ENCODE measurements around the gene KCNMA1. TPM values are rescaled to one million over a fixed set of nuclear protein-coding genes. Genes with fewer than 3 reads are reported as not detected.
"Not testable (repeated sequence)": the region's sequence is repeated elsewhere in the genome, so short reads cannot be mapped to it uniquely, and the experiment has no call there.

KCNMA1 gene
- total RNA-seq, 1 donor from 2014 or later = 0.59 TPM

DNA sequence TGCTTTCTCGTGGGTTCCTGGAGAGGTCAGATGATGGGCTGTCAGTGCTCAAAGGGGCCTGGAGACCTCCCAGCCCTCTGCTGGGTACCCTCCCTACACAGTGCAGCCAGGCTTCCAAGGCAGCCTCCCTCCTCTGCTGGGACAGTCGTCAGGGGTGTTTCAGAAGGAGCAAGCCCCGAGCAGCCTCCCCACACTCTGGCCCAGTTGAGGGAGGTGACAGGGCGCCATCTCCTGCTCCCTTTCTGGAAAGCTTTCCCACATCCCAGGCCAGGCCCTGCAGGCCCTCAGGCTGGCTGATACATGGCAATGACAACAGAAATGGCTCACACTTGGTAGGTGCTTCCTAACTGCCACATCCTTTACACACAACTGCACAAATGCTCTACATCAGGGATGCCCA lies 32.1 kb downstream of the KCNMA1 start:
- DNase-seq (ENCODE audit: low read depth, low spot score) = no peak

DNA sequence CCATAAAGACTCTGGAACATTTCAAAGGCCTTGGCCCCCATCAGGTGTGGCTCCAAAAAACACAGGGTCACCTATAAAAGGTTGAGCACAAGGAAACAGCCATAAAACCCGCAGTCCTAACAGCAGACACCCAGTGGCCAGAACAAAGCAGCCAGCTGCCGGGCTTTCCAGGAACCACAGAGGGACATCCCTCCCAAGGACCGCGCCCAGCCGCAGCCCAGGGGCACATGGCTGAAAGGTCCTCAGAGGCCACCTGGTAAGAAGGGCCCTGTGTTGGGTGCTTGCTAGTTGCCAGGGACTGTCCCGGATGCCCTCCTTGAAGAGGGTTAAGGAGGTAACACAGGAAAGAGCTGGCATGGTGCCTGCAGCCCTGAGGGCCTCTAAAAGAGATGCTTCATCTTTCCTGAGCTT lies 32.7 kb downstream of the KCNMA1 start:
- DNase-seq (ENCODE audit: low read depth, low spot score) = no peak

DNA sequence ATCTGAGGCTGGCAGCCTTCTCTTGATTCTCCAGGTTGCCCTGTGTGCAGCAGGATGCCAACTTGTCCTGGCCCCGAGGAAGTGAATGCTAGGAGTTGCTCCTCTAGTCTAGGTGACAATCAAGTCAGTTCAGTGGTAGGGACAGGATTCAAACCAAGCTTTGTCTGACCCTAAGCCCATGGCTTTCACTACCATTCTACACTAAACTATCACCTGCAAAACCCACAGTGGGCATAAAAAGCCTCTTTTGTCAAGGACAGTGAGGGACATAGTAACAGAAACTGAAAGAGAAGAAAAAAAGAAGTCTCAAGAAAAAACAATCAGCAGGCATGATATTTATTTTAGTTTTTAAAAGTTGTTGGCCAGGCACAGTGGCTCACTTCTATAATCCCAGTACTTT lies 33.5 kb downstream of the KCNMA1 start:
- no peak for DNase-seq (ENCODE audit: low read depth, low spot score)

DNA sequence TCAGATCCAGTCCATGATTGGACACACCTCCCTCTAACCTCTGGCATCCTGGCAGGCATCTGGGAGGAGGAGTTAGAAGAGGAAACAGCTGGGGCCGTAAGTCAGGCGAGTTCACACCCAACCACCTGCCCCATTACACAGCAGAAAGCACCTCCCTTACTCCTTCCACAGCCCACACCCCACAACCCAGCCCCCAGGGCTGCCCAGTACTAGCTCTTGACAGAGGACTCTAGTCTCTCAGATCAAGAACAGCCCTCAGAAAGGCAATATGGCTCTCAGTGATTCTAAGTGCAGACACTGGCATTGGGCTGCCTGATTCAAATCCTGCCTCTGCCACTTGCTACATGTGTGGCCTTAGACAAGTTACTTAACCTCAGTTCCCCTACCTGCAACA lies 34.1 kb downstream of the KCNMA1 start:
- no peak for DNase-seq (ENCODE audit: low read depth, low spot score)

DNA sequence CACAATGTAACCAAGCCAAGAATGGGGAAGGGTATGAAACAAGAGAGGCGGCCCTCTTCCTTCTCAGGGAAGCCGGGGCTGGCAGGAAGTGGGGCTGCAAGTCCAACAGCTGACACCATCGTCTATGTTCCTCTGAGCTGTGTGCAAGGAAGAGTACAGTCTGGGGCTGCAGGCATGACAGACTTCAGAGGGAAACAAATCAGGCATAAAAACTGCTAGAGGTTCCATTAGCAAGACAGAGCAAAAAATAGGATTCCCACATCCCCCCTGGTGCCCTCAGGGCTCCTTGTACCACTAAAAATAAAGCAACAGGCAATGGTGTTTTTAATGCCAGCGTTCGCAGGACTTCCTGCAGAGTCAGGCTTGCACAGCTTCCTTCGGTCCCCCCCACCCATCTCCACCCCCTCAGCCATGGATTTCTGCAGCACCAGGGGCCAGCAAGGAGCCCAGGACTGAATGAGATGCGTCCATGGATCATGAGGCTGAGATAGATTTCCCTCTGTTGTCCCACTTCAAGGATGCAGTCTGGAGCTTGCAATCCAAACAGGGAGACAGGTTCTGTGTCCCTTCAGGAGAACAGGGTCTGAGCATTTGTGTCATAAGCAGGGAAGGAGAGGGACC lies 34.6 kb downstream of the KCNMA1 start:
- no peak for DNase-seq (ENCODE audit: low read depth, low spot score)

DNA sequence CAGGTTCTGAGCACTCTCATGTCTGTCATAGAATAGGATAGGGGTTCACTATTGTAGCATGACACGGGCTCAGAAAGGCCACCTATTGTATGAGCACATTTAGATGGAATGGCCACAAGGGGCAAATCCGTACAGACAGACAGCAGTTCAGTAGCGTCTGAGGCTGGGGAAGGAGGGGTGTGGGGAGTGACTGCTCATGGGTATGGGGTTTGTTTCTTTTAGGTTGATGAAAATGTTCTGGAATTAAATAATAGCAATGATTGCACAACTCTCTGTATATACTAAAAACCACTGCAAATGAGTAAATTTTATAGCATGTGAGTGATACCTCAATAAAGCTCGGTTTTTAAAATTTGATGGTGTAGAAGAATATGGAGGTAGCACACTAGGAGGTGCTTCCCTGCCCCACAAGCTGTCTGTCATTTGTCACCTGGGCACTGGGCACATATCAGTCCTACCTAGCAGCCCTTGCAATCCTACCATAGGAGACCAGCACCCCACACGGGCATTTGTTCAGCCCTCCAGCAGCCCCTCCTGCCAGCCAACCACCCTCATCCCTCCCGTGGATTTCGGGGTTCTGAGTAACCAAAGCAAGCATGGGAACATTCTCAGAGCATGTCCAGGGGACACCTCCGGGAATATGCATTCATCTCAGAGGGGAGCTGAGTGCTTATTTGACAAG lies 35.2 kb downstream of the KCNMA1 start:
- DNase-seq (ENCODE audit: low read depth, low spot score) = no peak

DNA sequence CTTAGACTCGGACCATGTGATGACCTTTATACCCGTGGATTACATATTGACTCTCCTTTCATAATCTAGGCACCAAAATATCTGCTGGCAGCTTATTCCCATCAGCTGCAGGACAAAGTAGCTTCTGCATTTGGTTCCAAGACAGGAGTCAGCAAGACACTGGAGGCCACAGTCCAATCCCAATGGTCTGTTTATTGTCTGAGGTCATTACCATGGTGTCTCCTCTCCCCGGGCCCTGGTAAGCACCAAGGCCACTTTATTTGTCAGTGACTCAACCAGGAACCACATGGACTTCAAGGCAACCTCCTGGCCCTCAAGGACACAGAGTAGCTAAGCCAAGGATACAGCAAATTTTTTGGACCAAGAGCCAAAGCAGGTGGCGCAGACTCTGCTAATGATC lies 36.1 kb downstream of the KCNMA1 start:
- no peak for DNase-seq (ENCODE audit: low read depth, low spot score)

DNA sequence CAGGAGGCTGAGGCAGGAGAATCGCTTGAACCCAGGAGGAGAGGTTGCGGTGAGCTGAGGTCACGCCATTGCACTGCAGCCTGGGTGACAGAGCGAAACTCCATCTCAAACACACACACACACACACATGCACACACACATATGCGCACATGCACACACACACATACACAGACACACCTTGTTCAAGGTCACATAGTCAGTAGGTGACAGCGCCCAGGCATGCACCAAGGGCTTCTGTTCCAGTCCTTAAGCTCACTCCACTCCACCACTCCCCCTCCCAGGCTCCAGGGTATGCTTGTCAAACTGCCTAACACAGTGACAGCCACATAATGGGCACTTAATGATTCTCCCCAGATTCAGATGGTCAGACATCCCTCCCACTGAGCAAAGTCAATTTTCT lies 37.0 kb downstream of the KCNMA1 start:
- DNase-seq (ENCODE audit: low read depth, low spot score) = no peak

DNA sequence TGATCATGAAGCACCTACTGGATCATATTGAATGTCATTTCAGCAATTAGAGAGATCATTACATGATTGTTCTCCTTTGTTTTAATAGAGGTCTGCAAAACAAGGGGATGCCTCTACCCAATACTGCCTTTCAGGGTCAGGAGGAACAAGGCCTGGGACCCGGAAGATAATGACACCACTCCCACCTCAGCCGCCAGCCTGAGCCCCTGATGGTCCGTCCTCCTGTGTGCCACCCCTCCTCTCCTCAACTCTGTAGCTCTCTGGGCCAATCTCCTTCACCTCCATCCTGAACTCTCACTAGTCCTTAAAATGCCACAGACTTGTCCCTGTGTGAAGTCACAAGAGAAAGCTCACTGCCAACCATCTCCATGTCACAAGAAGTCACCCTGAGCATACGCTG lies 38.0 kb downstream of the KCNMA1 start:
- no peak for DNase-seq (ENCODE audit: low read depth, low spot score)

DNA sequence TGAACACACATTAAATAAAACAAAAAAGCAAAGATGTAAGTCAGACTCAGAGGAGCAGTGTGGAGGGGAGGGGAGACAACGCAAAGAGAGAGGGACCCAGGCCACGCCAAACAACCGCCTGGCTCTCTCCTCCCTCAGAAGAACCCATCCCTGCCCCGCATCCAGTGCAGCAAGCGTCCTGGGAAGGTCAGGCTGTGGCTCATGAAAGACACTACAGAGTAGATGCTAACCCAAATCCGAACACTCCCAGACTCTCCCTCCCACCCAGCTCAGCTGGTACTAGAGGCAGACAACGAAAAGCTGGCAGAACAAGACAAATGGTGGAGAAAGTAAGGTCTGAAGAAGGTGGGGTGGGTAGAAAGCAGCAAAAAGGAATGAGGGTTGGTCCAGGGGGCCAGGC lies 39.0 kb downstream of the KCNMA1 start:
- no peak for DNase-seq (ENCODE audit: low read depth, low spot score)

DNA sequence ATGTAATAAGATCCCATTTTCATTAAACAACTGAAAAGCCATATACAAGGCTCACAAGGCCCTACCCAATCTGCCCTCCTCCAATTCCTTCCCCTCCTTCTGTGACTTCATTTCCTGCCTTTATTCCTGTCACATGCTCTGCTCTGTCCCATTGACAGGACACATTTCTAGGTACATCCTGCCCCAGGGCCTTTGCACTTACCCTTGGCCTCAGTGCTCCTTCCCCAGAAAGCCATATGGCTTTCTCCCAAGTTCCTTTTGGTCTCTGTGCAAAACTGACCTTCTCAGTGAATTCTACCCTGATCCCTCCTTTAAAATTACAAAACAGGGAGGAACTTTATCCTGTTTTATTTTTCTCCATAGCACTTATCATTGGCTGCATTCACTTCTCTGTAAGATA lies 40.0 kb downstream of the KCNMA1 start:
- DNase-seq (ENCODE audit: low read depth, low spot score) = no peak

DNA sequence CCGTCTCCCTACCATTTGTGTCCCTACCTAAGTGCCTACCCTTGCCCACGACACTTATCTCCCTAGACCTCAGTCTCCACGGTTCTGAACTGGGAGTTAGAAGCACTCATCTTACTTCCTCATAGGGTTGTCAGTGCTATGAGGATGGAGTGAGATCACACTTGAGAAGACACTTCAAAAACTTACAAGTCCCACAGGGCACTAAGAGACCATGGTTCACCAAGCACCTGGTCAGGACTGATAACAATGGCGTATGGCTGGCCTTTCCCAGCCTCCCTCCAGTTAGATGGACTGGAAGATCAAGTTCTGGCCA lies 43.2 kb downstream of the KCNMA1 start:
- no peak for DNase-seq (ENCODE audit: low read depth, low spot score)

DNA sequence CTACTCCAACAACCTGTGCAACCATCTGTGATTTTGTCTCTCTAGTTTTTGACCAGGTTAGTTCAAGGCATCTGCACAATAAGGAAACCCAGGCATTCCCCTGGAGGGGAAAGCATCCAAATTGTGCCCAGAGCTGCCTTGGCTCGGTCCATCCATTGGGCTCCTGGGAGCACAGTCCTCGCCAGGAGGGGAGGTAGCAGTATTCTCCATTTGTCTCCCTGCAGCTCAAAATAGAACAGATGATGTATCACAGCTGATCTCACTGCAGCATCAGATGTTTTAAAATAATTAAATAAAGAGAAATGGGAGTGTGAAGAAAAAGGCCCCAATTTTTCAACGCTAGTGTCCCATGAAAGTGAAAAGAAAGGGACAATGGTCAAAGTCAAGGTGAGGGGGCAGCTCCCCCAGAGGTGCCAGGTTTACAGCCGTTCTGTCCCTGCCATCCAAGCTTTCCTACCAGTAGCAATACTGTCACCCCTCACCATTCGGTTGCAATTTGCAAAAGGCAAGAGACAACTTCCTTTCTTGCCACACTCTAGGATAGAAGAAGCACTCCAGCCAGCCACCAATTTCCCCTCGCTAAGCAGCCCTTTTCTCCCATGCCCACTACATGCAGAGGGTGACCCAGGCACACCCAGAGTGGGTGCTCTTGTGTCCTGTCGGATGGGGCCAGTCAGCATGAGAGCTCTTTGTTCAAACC lies 43.7 kb downstream of the KCNMA1 start:
- DNase-seq (ENCODE audit: low read depth, low spot score) = no peak

DNA sequence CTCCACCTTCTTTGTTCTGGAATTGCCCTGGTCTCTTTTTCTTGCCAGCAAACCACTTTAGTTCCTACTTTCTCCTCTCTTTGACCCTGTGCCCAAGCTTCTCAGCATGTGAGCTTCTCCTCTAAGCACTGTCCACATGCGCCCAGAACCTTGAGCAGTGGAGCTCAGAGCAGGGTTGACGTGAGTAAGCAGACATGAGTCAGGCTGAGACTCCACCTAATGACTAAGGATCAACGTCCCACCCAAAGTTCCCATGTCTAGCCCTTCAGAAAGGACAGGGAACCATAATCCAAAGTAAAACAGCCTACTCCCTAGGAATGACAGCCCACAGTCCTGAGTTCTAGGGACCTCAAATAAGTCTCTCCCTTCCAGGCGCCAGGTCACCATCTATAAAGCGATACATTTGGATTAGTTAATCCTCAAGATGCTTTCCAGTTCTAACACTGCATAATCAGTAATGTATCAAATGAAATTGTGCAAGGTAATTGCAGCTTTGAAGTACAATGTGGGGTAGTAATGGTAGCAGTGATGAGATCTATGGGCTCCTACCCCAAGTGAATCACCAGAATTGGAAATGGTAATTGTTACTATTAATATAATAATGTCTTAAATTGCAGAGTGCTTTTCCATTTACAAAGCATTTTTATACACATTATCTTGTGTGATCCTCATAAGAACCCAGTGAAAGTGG lies 44.5 kb downstream of the KCNMA1 start:
- no peak for DNase-seq (ENCODE audit: low read depth, low spot score)

DNA sequence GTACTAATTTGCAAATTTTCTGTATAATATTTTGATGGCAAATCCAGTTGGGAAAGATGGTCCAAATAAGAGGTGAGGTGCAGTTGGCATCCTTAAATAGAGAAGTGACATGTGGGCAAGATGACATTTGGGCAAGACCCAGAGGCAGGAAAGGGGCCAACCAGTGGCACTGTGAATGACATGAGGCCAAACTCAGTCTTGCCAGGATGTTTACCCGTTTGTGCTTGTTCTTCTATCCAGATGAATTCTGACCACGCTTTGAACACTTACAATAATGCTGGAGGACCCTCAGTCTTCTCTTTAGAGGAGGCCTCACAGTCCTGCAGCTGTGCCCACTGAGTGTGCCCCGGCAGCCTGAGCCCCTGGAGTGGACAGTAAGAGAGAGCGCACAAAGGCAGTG lies 45.1 kb downstream of the KCNMA1 start:
- DNase-seq (ENCODE audit: low read depth, low spot score) = no peak

DNA sequence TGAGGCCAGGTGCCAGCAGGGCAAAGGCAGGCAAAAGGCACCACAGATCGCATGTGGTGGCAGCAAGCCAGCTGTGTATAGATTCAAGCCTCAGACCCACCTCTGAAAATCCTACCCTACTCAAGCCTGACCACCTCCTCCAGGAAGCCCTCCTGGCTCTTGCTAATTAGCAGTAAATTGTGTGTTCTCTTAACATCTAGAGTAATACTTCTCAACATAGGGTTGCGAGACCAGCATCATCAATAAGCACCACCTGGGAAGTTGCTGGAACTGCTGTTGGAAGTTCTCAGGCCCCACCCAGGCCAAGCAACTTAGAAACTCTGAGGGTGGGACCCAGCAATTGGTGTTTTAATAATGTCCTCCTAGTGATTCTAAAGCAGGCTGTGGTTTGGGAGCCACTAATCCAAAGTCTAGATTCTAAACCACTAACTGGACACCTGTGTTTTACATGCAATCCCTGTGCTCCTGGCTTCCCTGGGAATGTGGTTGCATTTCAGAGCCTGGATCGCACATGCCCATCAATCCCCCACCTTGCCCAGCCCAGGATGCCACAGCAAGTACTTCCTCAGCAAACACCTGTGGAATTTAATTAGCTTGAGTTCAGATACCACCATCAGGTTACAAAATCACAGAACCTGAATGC lies 46.2 kb downstream of the KCNMA1 start:
- no peak for DNase-seq (ENCODE audit: low read depth, low spot score)

DNA sequence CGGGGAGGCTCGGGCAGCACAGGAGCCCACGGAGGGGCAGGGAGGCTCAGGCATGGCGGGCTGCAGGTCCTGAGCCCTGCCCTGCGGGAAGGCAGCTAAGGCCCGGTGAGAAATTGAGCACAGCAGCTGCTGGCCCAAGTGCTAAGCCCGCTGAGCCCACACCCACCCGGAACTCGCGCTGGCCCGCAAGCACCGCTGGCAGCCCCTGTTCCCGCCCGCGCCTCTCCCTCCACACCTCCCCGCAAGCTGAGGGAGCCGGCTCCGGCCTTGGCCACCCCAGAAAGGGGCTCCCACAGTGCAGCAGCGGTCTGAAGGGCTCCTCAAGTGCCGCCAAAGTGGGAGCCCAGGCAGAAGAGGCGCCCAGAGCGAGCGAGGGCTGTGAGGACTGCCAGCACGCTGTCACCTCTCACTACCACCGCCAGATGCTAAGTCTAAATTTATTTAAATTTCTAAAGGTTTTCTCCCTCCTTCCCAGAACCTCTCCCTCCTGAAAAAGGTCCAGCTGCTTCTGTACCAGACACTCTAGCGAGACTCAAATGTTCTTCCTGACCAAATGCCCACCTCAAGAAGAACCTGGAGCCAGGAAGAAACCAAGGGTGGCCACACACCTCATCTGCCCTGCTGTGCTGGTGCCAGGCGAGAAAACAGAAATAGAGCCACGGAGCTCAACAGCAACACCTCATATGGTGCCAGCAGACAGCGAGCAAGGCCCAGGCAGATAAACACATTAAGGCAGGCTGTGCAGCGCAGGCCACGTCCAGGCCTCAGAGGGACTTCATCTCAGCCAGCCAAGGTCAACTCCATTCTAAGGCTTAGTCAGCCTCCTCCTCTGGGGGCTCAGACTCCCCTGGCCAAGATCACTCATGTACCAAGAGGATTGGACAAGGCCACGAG lies 47.0 kb downstream of the KCNMA1 start:
- DNase-seq (ENCODE audit: low read depth, low spot score) = no peak

DNA sequence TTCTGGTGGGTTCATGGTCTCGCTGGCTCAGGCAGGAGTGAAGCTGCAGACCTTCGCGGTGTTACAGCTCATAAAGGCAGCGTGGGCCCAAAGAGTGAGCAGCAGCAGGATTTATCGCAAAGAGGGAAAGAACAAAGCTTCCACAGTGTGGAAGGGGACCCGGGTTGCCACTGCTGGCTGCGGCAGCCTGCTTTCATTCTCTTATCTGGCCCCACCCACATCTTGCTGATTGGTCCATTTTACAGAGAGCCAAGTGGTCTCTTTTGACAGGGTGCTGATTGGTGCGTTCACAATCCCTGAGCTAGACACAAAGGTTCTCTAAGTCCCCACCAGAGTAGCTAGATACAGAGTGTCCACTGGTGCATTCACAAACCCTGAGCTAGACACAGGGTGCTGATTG lies 47.9 kb downstream of the KCNMA1 start:
- DNase-seq (ENCODE audit: low read depth, low spot score) = not testable (repeated sequence)

DNA sequence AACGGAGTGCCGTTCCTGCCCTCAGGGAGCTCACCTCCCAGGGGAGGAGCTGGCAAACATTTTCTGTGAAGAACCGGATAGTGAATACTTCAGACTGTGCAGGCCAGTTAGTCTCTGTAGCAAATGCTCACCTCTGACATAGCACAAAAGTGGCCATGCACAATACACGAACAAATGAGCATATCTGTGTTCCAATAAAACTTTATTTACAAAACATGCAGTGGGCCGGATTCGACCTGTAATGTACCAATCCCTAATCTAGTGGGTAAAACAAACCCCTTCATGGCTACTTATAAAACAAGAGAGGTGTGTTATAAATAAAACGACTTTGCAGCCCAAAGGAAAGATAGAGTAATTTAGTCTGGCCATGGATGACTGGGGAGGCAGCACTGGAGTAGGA lies 48.7 kb downstream of the KCNMA1 start:
- no peak for DNase-seq (ENCODE audit: low read depth, low spot score)

DNA sequence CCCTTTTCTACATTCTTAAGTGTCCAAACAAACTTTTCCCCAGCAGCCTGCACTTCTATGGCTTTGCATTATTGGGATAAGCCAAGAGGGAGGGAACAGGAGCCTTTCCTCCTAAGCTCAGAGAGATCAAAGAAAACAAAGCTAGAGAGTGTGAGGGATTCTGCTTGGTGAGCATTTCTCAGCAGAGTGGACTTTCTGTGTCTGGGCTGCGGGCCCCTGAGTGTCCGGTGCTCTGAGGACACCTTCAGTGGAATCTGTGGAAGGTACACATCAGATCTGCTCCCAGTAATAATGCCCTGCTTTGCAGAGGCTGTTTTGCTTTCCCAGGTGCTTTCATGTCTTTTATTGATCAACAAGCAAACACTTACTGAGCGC lies 50.2 kb downstream of the KCNMA1 start:
- DNase-seq (ENCODE audit: low read depth, low spot score) = no peak
